ENCODE data around the gene CENPX.
A peak's percentile ranks its signal among the peaks of the same experiment; 100 is the strongest.

The CENPX gene

GRCh38 chr17:81999976-82000802 is 22.5 kb downstream of the CENPX start:
- DNase-seq = no peak

DNA sequence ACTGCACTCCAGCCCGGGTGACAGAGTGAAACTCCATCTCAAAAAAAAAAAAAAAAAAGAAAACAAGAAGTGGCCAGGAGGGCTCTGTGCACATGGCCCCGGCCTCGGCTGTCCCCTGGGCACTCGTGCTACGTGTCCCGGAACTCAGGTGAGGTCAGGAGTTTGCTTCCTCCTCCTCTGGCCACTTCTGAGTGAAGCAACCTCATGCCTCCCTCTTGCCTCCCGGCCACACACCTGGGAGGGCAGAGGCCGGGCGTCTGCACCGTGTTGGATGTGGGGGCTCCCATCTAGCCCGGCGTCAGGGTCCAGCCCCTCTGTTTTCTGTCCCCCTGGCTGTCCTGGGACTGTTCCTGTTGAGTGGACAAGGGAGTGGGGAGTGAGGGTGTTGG is 23.1 kb downstream of the CENPX start:
- DNase-seq = no peak

GRCh38 chr17:81998691-81999438 is 23.8 kb downstream of the CENPX start:
- DNase-seq = no peak

DNA sequence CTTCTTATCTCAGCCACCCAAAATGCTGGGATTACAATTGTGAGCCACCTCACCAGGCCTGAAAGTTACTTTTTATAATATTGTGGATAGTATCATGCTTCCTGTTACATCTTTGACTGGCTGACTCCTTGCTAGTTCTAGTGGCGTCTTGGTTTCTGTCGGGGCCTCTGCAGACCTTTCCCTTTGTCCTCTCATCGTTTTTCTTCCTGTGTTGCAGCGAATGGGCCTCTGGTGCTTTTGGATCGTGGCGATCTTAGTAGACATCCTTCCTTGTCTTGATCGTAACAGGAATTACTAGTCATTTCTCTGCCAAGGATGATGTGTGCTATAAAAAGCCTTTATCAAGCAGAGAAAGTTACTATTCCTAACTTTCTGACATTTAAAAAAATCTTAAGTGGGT is 24.5 kb downstream of the CENPX start:
- no peak for DNase-seq

GRCh38 chr17:81996757-81997441 is 25.8 kb downstream of the CENPX start:
- DNase-seq = no peak

GRCh38 chr17:81996232-81996756 is 26.4 kb downstream of the CENPX start:
- DNase-seq = no peak

- no peak for DNase-seq
These were observed 27.0 kb downstream of the CENPX start for GRCh38 chr17:81995463-81996231.

DNA sequence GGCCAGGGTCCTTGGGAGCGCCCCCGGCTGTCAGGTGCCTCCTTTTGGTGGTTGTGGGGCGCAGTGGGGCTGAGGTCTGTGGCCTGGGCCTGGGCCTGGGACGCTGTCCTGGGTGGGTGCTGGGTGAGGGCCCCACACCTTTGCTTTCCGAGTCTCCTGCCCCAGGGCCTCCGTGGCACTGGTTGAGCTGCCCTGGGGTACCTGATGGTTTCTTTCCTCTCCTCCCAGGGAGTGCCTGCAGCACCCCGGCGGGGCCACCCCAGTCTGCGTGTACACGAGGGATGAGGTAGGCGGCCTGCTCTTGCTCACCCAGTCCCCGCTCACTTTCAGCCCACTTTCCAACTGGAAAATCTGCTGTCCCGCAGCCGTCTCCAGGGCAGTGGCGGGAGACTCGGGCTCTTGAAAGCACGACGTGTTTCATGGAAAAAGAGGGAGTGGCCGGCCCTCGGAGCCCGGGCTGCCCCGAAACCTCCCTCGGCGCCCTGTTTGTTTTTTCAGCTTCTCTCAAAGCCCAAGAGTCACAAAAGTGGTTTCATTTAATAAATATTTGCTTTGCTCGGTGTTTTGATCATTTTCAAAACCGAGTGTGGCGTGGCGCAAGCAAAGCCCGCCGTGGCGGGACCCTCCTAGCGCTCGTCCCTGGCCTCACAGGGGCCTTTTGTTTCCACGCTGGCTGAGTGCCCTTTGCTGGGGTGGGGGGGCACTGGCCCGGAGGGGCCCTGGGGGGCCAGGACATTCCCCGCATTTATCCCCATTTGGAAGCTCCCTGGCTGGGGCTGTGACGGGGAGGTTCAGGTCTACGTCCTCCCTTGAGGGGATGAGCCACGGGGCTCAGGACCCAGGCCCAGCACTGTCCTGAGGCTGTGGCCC is 27.9 kb downstream of the CENPX start:
- DNase-seq = no peak

DNA sequence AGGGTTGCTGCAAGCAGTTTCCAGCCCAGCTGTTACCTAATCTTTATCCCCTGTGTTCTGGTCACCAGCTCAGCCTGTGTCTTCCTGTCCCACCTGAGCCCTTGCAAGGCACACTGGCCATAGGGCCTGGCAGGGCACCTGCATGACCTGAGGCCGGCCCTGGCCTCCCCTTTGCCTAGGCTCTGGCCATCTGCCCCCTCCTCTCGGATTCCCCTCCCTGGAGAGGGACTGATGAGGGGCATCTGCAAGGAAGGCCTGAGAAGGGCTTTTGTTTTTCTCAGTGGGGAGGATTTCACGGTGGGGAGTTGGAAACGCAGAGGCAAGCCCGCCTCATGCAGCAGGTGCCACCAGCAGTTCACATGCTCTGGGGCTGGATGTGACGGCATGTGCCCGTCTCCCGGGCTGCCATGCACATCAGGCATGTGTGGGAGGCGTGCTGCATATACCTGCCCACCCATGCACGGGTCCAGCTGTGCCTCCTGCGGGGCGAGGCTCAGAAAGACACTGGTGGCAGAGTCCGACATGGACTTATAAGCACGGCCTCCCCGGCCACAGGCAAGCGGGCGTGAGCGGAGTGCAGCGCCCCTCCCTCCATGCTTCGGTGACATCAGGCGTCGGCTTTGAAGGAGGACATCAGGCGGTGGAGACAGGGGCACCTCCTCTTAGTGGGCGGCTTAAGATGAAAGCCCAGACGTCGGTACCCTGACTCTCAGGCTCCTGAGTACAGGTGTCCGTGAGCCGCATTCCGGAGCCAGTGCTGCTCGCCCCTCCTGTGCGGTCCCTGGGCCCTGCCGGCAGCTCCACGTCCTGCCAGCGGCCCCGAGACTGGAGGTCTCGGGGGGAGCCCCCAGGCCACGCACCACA is 28.7 kb downstream of the CENPX start:
- no peak for DNase-seq

DNA sequence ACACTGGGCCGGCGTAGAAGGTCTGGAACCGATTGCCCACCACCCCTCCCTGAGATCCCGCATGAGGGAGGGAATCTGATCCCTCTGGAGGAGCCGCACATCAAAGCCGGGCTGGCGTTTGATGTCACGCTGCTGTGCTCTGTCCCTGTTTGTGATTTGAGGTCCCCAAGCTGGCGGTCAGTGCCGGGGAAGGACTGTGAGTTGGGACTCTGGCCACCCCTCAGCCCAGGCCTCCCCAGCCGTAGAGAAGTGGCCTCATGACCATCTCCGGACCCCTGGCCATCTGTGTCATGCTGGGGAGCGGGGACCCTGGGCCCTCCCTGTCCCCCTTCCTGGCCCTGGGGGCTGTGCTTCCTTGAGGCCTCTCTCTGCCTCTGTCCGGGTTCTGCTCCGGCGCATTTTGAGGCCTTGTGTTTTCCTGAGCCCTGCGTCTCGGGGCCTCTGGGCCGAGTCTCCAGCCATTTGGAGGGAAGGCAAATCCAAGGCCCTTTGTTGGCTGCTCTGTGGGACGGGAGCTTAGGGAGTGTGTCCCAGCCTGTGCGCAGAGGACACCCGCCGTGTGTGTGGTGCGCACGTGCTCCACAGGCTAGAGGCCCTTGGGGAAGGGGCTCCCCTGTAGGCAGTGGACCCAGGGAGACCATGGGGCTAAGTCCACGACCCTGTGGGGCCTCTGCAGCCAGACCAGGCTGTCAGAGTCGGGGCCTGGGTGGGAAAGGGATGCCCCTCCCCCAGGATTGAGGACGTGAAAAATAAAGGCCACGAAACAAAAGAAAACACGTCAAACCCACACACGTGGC is 30.2 kb downstream of the CENPX start:
- DNase-seq = no peak

DNA sequence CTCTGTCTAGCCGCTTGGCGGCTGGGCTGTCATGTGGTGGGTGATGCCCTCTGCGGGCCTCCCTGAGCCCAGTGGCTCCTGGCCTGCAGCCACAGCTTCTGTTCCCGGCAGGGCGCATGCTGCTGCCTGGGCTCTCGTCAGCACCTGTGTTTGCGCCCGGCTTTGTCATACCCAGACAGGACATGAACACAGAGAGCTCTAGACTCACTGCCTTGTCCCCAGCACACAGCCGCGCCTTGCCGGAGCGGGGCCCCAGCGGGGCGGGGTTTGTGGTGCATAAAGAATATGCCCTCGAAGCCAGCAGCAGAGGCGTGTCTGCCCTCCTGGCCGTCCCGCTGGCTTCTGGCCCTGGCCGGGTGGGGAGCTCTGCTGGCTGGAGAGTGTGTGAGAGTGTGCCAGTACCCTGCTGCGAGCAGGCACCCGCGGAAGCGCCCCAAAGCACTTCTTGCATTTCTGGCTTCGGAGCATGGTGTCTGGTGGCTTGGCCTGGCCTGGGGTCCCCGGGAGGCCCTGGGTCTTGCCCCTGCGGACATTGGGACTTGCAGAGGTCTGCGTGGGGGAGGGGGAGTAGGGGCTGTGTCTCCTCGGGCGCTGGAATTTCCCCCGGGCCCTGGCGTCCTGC is 30.9 kb downstream of the CENPX start:
- peak in 43 of 56 donors; percentile 22 to 90 (median 57) for DNase-seq

GRCh38 chr17:81990836-81991683 is 31.6 kb downstream of the CENPX start:
- DNase-seq = no peak

- DNase-seq = no peak
These were observed 35.4 kb downstream of the CENPX start for GRCh38 chr17:81987161-81987770.

DNA sequence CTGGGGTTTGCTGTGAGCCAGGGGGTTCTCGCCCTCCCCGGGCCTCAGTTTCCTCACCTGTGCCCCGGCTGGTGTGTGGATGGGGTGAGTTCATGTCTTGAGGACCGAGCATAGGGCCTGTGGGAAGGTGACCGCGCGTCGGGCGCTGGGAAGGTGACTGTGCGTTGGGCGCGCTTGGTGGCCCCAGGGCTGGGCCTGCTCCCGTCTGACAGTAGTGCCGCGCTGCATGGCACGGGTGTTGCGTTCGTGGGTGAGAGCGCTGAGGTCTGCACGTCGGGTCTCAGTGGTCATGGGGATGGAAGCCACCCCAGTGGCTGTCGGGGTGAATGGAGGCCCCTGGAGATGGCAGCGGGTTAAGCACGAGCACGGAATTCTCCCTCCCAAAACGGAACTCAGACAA is 36.1 kb downstream of the CENPX start:
- no peak for DNase-seq

GRCh38 chr17:81984773-81985410 is 37.8 kb downstream of the CENPX start:
- DNase-seq = no peak

All from amygdala (tissue), 56 donors.